PC-9 (cell line): ENCODE data around the gene FGF10.

Experiments used
- CTCF ChIP-seq: fragments of 200-600 bp; sonication (generic); conservative IDR thresholded peaks from 2 replicates; pipeline ENCODE4 v1.6.1; 2017; ENCODE audit warnings: mixed run types, antibody characterized with exemption, mild to moderate bottlenecking, moderate library complexity
- EZH2 ChIP-seq: fragments of 200-600 bp; sonication (generic); IDR thresholded peaks from 2 replicates; pipeline ENCODE4 v1.8.0; 2017; ENCODE audit warnings: antibody characterized with exemption, low read depth

- TF ChIP-seq CTCF (no peak), EZH2 (no peak)
Measured at GRCh38 chr5:44275329-44275728, 113.9 kb downstream of the FGF10 start.
